HL-60 (cell line): ENCODE measurements around the gene IFNGR1.
"Not testable (repeated sequence)": the region's sequence is repeated elsewhere in the genome, so short reads cannot be mapped to it uniquely, and the experiment has no call there.

Experiments
- DNase-seq, 2 experiments: peaks; one replicate each; pipeline ENCODE4 v3.0.0-alpha.2; 2010 to 2020; ENCODE audit warnings: low read depth in 1 of 2, low spot score in 1 of 2
- H3K27ac ChIP-seq: fragments of 250-450 bp; sonication (Bioruptor Pico); replicated peaks from 2 replicates; pipeline ENCODE4 v1.5.1; 2020; ENCODE audit warnings: mild to moderate bottlenecking, moderate library complexity
- H3K27me3 ChIP-seq: fragments of 250-450 bp; sonication (Bioruptor Pico); 2 replicates; pipeline ENCODE4 v1.5.1; 2021; ENCODE audit warnings: mild to moderate bottlenecking, moderate library complexity; ENCODE audit not compliant: insufficient read depth, poor library complexity, severe bottlenecking
- H3K4me3 ChIP-seq: replicated peaks from 2 replicates; pipeline ENCODE4 v1.5.1; 2011; ENCODE audit warnings: mild to moderate bottlenecking, control low read depth, low read length; ENCODE audit not compliant: insufficient read depth
- GABPA ChIP-seq: IDR thresholded peaks from 2 replicates; pipeline ENCODE4 v1.6.1; 2012; ENCODE audit warnings: low read depth
- POLR2AphosphoS5 ChIP-seq: IDR thresholded peaks from 2 replicates; pipeline ENCODE4 v1.6.1; 2012; ENCODE audit warnings: low read depth
- REST ChIP-seq: IDR thresholded peaks from 2 replicates; pipeline ENCODE4 v1.6.1; 2012; ENCODE audit warnings: low read depth; ENCODE audit not compliant: insufficient replicate concordance
- SPI1 ChIP-seq: IDR thresholded peaks from 2 replicates; pipeline ENCODE4 v1.6.1; 2012; ENCODE audit warnings: low read depth, mild to moderate bottlenecking, borderline replicate concordance
- TF ChIP-seq, protein P1 (sequence below): IDR thresholded peaks from one replicate; pipeline ENCODE4 v1.5.1; 2011; ENCODE audit warnings: low read length, control low read depth, inconsistent platforms; ENCODE audit not compliant: insufficient read depth

IFNGR1 gene

GRCh38 chr6:137217801-137218472 lies 1.2 kb downstream of the IFNGR1 start:
- peak; percentile 61 to 91 for DNase-seq
- H3K27me3 ChIP-seq: no peaks in the 10 kb centered on the region
- peak; percentile 92 for TF ChIP-seq SPI1
- no peak for TF ChIP-seq GABPA
- peak overlapping the region; percentile 81 for H3K4me3 ChIP-seq
- peak overlapping the region; percentile 91 for H3K27ac ChIP-seq

- TF ChIP-seq SPI1 (no peak), POLR2AphosphoS5 (no peak), GABPA (no peak), REST (no peak)
- TF ChIP-seq, protein P1, sequence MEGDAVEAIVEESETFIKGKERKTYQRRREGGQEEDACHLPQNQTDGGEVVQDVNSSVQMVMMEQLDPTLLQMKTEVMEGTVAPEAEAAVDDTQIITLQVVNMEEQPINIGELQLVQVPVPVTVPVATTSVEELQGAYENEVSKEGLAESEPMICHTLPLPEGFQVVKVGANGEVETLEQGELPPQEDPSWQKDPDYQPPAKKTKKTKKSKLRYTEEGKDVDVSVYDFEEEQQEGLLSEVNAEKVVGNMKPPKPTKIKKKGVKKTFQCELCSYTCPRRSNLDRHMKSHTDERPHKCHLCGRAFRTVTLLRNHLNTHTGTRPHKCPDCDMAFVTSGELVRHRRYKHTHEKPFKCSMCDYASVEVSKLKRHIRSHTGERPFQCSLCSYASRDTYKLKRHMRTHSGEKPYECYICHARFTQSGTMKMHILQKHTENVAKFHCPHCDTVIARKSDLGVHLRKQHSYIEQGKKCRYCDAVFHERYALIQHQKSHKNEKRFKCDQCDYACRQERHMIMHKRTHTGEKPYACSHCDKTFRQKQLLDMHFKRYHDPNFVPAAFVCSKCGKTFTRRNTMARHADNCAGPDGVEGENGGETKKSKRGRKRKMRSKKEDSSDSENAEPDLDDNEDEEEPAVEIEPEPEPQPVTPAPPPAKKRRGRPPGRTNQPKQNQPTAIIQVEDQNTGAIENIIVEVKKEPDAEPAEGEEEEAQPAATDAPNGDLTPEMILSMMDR: no peak
- H3K4me3 ChIP-seq: peak overlapping the region; percentile 81
- peak overlapping the region; percentile 91 for H3K27ac ChIP-seq
- DNase-seq: no peak
- no peaks in the 10 kb centered on the region for H3K27me3 ChIP-seq
Observed at GRCh38 chr6:137216875-137217553, 2.2 kb downstream of the IFNGR1 start.

GRCh38 chr6:137216106-137216505 lies 3.1 kb downstream of the IFNGR1 start:
- peak overlapping the region; percentile 91; the same call in 1 of the 2 replicates for H3K27ac ChIP-seq
- no peaks in the 10 kb centered on the region for H3K27me3 ChIP-seq
- DNase-seq: no peak
- peak overlapping the region; percentile 81 for H3K4me3 ChIP-seq
- TF ChIP-seq GABPA: no peak
- TF ChIP-seq, protein P1: no peak
- TF ChIP-seq SPI1: no peak
- TF ChIP-seq REST: no peak
- TF ChIP-seq POLR2AphosphoS5: no peak

DNA sequence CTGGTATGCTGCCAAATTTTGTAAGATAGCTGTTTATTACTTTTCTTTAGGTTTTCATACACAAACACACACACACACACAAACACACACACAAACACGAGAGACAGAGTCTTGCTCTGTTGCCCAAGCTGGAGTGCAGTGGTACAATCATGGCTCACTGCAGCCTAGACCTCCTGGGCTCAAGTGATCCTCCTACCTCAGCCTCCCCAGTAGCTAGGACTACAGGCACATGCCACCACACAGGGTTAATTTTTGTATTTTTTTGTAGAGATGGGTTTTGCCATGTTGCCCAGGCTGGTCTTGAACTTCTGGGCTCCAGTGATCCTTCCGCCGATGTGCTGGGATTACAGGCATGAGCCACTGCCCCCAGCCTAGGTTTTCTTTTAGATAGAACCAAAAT lies 3.6 kb downstream of the IFNGR1 start:
- not testable (repeated sequence) for H3K4me3 ChIP-seq, DNase-seq, H3K27ac ChIP-seq, H3K27me3 ChIP-seq

- DNase-seq: no peak
- Histone ChIP-seq H3K27me3 (no peaks in the 10 kb centered on the region), H3K4me3 (no peak overlapping the region), H3K27ac (no peak overlapping the region)
- no peak for TF ChIP-seq POLR2AphosphoS5
- TF ChIP-seq REST: no peak
- TF ChIP-seq, protein P1: no peak
- no peak for TF ChIP-seq GABPA
- no peak for TF ChIP-seq SPI1
Observed at GRCh38 chr6:137214931-137215330, 4.3 kb downstream of the IFNGR1 start.
